ENCODE data around the gene CHTOP.

DNA sequence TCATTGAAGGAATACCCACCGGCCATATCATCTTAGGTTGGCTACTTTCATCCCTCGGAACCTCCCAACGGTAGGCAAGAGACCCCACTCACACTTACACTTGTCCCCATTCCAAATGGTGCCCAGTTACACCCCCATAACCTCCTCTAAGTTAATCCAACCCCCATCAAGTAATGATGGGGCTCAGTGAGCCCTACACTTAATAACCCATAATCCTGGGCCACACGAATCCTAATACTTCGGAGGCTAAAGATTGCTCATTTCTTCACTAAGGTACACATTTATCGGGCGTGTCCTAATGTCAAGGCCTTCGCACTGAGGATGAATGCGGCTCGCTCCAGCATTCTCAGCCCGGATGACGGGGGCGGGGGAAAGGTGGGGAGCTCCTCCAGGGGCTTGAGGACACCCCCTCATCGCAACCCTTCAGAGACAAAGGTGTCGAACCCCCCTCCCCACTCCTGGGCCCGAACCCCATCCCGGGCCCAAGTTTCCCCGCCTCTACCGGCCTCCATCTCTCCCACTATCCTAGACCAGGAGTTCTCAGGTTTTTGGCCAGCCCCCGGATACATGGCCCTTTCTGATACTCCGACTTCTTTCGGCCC lies 36.5 kb downstream of the CHTOP start:
- TF ChIP-seq, protein P1, sequence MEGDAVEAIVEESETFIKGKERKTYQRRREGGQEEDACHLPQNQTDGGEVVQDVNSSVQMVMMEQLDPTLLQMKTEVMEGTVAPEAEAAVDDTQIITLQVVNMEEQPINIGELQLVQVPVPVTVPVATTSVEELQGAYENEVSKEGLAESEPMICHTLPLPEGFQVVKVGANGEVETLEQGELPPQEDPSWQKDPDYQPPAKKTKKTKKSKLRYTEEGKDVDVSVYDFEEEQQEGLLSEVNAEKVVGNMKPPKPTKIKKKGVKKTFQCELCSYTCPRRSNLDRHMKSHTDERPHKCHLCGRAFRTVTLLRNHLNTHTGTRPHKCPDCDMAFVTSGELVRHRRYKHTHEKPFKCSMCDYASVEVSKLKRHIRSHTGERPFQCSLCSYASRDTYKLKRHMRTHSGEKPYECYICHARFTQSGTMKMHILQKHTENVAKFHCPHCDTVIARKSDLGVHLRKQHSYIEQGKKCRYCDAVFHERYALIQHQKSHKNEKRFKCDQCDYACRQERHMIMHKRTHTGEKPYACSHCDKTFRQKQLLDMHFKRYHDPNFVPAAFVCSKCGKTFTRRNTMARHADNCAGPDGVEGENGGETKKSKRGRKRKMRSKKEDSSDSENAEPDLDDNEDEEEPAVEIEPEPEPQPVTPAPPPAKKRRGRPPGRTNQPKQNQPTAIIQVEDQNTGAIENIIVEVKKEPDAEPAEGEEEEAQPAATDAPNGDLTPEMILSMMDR (conservative IDR thresholded peaks at IDR 0.05; ENCODE audit: low read length): no peak
- TF ChIP-seq EZH2phosphoT487 (IDR thresholded peaks at IDR 0.05; ENCODE audit: borderline replicate concordance, low read depth, low read length): no peak

All from OCI-LY7 (cell line).